Bronchial epithelial cell (primary cell): ENCODE results near the gene IL23R. TPM values are rescaled to one million over a fixed set of nuclear protein-coding genes. Genes with fewer than 3 reads are reported as not detected.
"Not testable (repeated sequence)": the region's sequence is repeated elsewhere in the genome, so short reads cannot be mapped to it uniquely, and the experiment has no call there.

Experiments
- DNase-seq: peaks from one replicate; pipeline ENCODE4 v3.0.0-alpha.2; 2010; ENCODE audit warnings: low read depth
- FAIRE-seq: peaks from 2 replicates; lab custom pipeline; 2011; peaks lifted over from hg19 to GRCh38; lab: Jason Lieb, UNC
- H3K27me3 ChIP-seq: 2 replicates; pipeline ENCODE4 v1.5.1; 2011; ENCODE audit warnings: low read length; ENCODE audit not compliant: control insufficient read depth, insufficient read depth
- H3K36me3 ChIP-seq: 2 replicates; pipeline ENCODE4 v1.5.1; 2011; ENCODE audit warnings: low read length; ENCODE audit not compliant: control insufficient read depth, insufficient read depth
- H3K4me3 ChIP-seq: 2 replicates; pipeline ENCODE4 v1.5.1; 2011; ENCODE audit warnings: mild to moderate bottlenecking, low read depth, low read length, control low read depth
- CTCF ChIP-seq: IDR thresholded peaks from 2 replicates; pipeline ENCODE4 v1.5.1; 2011; ENCODE audit warnings: mild to moderate bottlenecking, moderate library complexity, low read length, control low read depth, inconsistent platforms; ENCODE audit not compliant: insufficient read depth, severe bottlenecking
- total RNA-seq: library from RNA; depleted of rRNA; stranded (reverse); fragments of >200 nt; gene quantifications from 2 replicates; pipeline ENCODE4 v1.2.1, GENCODE V29; 2014

IL23R gene
- total RNA-seq, 1 donor from 2014 or later: not detected

GRCh38 chr1:67137307-67137753 is 28.9 kb upstream of the IL23R start:
- no peak for TF ChIP-seq CTCF
- H3K27me3 ChIP-seq: no peaks in the 10 kb centered on the region
- FAIRE-seq: no peak

GRCh38 chr1:67138813-67139499 is 27.3 kb upstream of the IL23R start:
- FAIRE-seq (no peak), DNase-seq (no peak)
- no peak for TF ChIP-seq CTCF
- Histone ChIP-seq H3K4me3 (no peak overlapping the region), H3K36me3 (no peaks in the 10 kb centered on the region), H3K27me3 (no peaks in the 10 kb centered on the region)

More at GRCh38 chr1:67137307-67137753, 28.9 kb upstream of the IL23R start:
- Histone ChIP-seq H3K36me3 (no peaks in the 10 kb centered on the region), H3K4me3 (no peak overlapping the region)
- DNase-seq: no peak

- no peak for DNase-seq
- TF ChIP-seq CTCF: no peak
- no peak for FAIRE-seq
- no peak overlapping the region for H3K4me3 ChIP-seq
- H3K36me3 ChIP-seq: no peaks in the 10 kb centered on the region
- no peaks in the 10 kb centered on the region for H3K27me3 ChIP-seq
These were observed 25.8 kb upstream of the IL23R start for GRCh38 chr1:67140460-67140859.

- FAIRE-seq, DNase-seq, H3K27me3 ChIP-seq, H3K4me3 ChIP-seq, H3K36me3 ChIP-seq: not testable (repeated sequence)
These were observed 24.4 kb upstream of the IL23R start for GRCh38 chr1:67141832-67142231.

GRCh38 chr1:67142931-67143330 is 23.3 kb upstream of the IL23R start:
- Histone ChIP-seq H3K27me3 (no peaks in the 10 kb centered on the region), H3K36me3 (no peaks in the 10 kb centered on the region), H3K4me3 (no peak overlapping the region)
- FAIRE-seq: no peak
- no peak for TF ChIP-seq CTCF
- DNase-seq: no peak

GRCh38 chr1:67143966-67144365 is 22.3 kb upstream of the IL23R start:
- no peak for FAIRE-seq

More at GRCh38 chr1:67143966-67144365, 22.3 kb upstream of the IL23R start:
- no peaks in the 10 kb centered on the region for H3K27me3 ChIP-seq
- no peak for TF ChIP-seq CTCF
- no peaks in the 10 kb centered on the region for H3K36me3 ChIP-seq
- no peak for DNase-seq
- no peak overlapping the region for H3K4me3 ChIP-seq
